Dendritic cell treated with granulocyte-macrophage colony-stimulating factor and Interleukin-4, amounts not matched to agents 40 ng/mL and 50 ng/mL, for 4 days (primary cell): ENCODE results near the gene NR1I2.
A peak's percentile ranks its signal among the peaks of the same experiment; 100 is the strongest.

Source experiments
- H3K27ac Mint-ChIP-seq: one replicate; pipeline ENCODE4 v1.8.0; 2022; ENCODE audit warnings: mild to moderate bottlenecking, mixed read lengths
- H3K27me3 Mint-ChIP-seq: one replicate; pipeline ENCODE4 v1.8.0; 2022; ENCODE audit warnings: mild to moderate bottlenecking, mixed read lengths
- H3K36me3 Mint-ChIP-seq: one replicate; pipeline ENCODE4 v1.8.0; 2022; ENCODE audit warnings: low read depth, mixed read lengths
- H3K4me1 Mint-ChIP-seq: one replicate; pipeline ENCODE4 v1.8.0; 2022; ENCODE audit warnings: low read depth, mixed read lengths
- H3K4me3 Mint-ChIP-seq: one replicate; pipeline ENCODE4 v1.8.0; 2022; ENCODE audit warnings: mild to moderate bottlenecking, moderate library complexity, mixed read lengths
- H3K9me3 Mint-ChIP-seq: one replicate; pipeline ENCODE4 v1.8.0; 2022; ENCODE audit warnings: mixed read lengths
- intact Hi-C: fragments of 100-400 bp; cut with micrococcal nuclease; formaldehyde crosslinking; loops from one replicate; pipeline ENCODE4 v1.15.0; 2022

Gene NR1I2

GRCh38 chr3:119818937-119819336, 37.0 kb downstream of the NR1I2 start:
- no peak overlapping the region for H3K27ac Mint-ChIP-seq
- H3K9me3 Mint-ChIP-seq, result no peaks in the 10 kb centered on the region
- H3K27me3 Mint-ChIP-seq, result no peaks in the 10 kb centered on the region
- no peak overlapping the region for H3K4me3 Mint-ChIP-seq
- H3K4me1 Mint-ChIP-seq, result peaks cover 11% of the 10 kb centered on the region
- peaks cover 6% of the 10 kb centered on the region for H3K36me3 Mint-ChIP-seq
- intact Hi-C loops, result no loop called here

GRCh38 chr3:119819806-119820205, 37.9 kb downstream of the NR1I2 start:
- Mint-ChIP-seq H3K36me3 (peaks cover 10% of the 10 kb centered on the region), H3K27ac (peak overlapping the region; percentile 44), H3K4me1 (peaks cover 11% of the 10 kb centered on the region), H3K9me3 (no peaks in the 10 kb centered on the region), H3K27me3 (no peaks in the 10 kb centered on the region), H3K4me3 (no peak overlapping the region)
- intact Hi-C loops, result no loop called here

- peaks cover 38% of the 10 kb centered on the region for H3K36me3 Mint-ChIP-seq
- intact Hi-C loops, result no loop called here
- no peaks in the 10 kb centered on the region for H3K4me1 Mint-ChIP-seq
- no peaks in the 10 kb centered on the region for H3K9me3 Mint-ChIP-seq
- no peak overlapping the region for H3K27ac Mint-ChIP-seq
- no peaks in the 10 kb centered on the region for H3K27me3 Mint-ChIP-seq
- H3K4me3 Mint-ChIP-seq, result no peak overlapping the region
Observed at GRCh38 chr3:119825820-119826219, 43.9 kb downstream of the NR1I2 start.

GRCh38 chr3:119826711-119827608, 45.1 kb downstream of the NR1I2 start:
- peaks cover 38% of the 10 kb centered on the region for H3K36me3 Mint-ChIP-seq

GRCh38 chr3:119829420-119829819, 47.5 kb downstream of the NR1I2 start:
- Mint-ChIP-seq H3K27ac (no peak overlapping the region), H3K4me1 (no peaks in the 10 kb centered on the region), H3K9me3 (no peaks in the 10 kb centered on the region), H3K36me3 (peaks cover 38% of the 10 kb centered on the region), H3K4me3 (no peak overlapping the region), H3K27me3 (no peaks in the 10 kb centered on the region)
- intact Hi-C loops, result no loop called here

More at GRCh38 chr3:119826711-119827608, 45.1 kb downstream of the NR1I2 start:
- intact Hi-C loops, result no loop called here
- Mint-ChIP-seq H3K4me1 (no peaks in the 10 kb centered on the region), H3K4me3 (no peak overlapping the region), H3K27me3 (no peaks in the 10 kb centered on the region), H3K9me3 (no peaks in the 10 kb centered on the region), H3K27ac (no peak overlapping the region)

GRCh38 chr3:119831022-119831421, 49.1 kb downstream of the NR1I2 start:
- no peaks in the 10 kb centered on the region for H3K9me3 Mint-ChIP-seq
- H3K36me3 Mint-ChIP-seq, result peaks cover 24% of the 10 kb centered on the region
- H3K27me3 Mint-ChIP-seq, result no peaks in the 10 kb centered on the region
- peaks cover 15% of the 10 kb centered on the region for H3K4me1 Mint-ChIP-seq
- H3K27ac Mint-ChIP-seq, result no peak overlapping the region
- intact Hi-C loops, result no loop called here
- no peak overlapping the region for H3K4me3 Mint-ChIP-seq

- no peak overlapping the region for H3K4me3 Mint-ChIP-seq
- H3K27ac Mint-ChIP-seq, result no peak overlapping the region
- no peaks in the 10 kb centered on the region for H3K27me3 Mint-ChIP-seq
- intact Hi-C loops, result no loop called here
- peaks cover 18% of the 10 kb centered on the region for H3K36me3 Mint-ChIP-seq
- peaks cover 15% of the 10 kb centered on the region for H3K4me1 Mint-ChIP-seq
- no peaks in the 10 kb centered on the region for H3K9me3 Mint-ChIP-seq
Observed at GRCh38 chr3:119831941-119832371, 50.1 kb downstream of the NR1I2 start.

- no peaks in the 10 kb centered on the region for H3K9me3 Mint-ChIP-seq
- H3K4me1 Mint-ChIP-seq, result peaks cover 15% of the 10 kb centered on the region
- H3K4me3 Mint-ChIP-seq, result no peak overlapping the region
- peaks cover 27% of the 10 kb centered on the region for H3K36me3 Mint-ChIP-seq
- H3K27ac Mint-ChIP-seq, result no peak overlapping the region
- intact Hi-C loops, result no loop called here
- H3K27me3 Mint-ChIP-seq, result no peaks in the 10 kb centered on the region
Observed at GRCh38 chr3:119834754-119835370, 53.0 kb downstream of the NR1I2 start.

GRCh38 chr3:119835556-119835955, 53.7 kb downstream of the NR1I2 start:
- Mint-ChIP-seq H3K4me3 (no peak overlapping the region), H3K36me3 (peaks cover 27% of the 10 kb centered on the region), H3K27ac (no peak overlapping the region), H3K4me1 (peaks cover 15% of the 10 kb centered on the region), H3K27me3 (no peaks in the 10 kb centered on the region), H3K9me3 (no peaks in the 10 kb centered on the region)
- intact Hi-C loops, result no loop called here

GRCh38 chr3:119841808-119842471, 60.0 kb downstream of the NR1I2 start:
- intact Hi-C loops, result no loop called here
- H3K4me1 Mint-ChIP-seq, result peaks cover 8% of the 10 kb centered on the region
- H3K27me3 Mint-ChIP-seq, result no peaks in the 10 kb centered on the region
- no peaks in the 10 kb centered on the region for H3K9me3 Mint-ChIP-seq
- no peak overlapping the region for H3K27ac Mint-ChIP-seq
- H3K4me3 Mint-ChIP-seq, result no peak overlapping the region
- H3K36me3 Mint-ChIP-seq, result peaks cover 48% of the 10 kb centered on the region

- Mint-ChIP-seq H3K4me1 (peaks cover 8% of the 10 kb centered on the region), H3K36me3 (peaks cover 48% of the 10 kb centered on the region), H3K4me3 (no peak overlapping the region), H3K27me3 (no peaks in the 10 kb centered on the region), H3K9me3 (no peaks in the 10 kb centered on the region), H3K27ac (no peak overlapping the region)
- intact Hi-C loops, result no loop called here
Observed at GRCh38 chr3:119849126-119849525, 67.2 kb downstream of the NR1I2 start.

GRCh38 chr3:119856695-119857094, 74.8 kb downstream of the NR1I2 start:
- Mint-ChIP-seq H3K27me3 (no peaks in the 10 kb centered on the region), H3K27ac (no peak overlapping the region), H3K9me3 (peaks cover 10% of the 10 kb centered on the region), H3K4me1 (no peaks in the 10 kb centered on the region), H3K36me3 (peaks cover 77% of the 10 kb centered on the region), H3K4me3 (no peak overlapping the region)
- intact Hi-C loops, result no loop called here

GRCh38 chr3:119858957-119859356, 77.1 kb downstream of the NR1I2 start:
- Mint-ChIP-seq H3K27ac (no peak overlapping the region), H3K4me1 (no peaks in the 10 kb centered on the region), H3K9me3 (peaks cover 10% of the 10 kb centered on the region), H3K4me3 (no peak overlapping the region), H3K36me3 (peaks cover 82% of the 10 kb centered on the region), H3K27me3 (no peaks in the 10 kb centered on the region)
- intact Hi-C loops, result no loop called here

- Mint-ChIP-seq H3K27ac (no peak overlapping the region), H3K4me3 (no peak overlapping the region), H3K9me3 (peaks cover 10% of the 10 kb centered on the region), H3K36me3 (peaks cover 76% of the 10 kb centered on the region), H3K27me3 (no peaks in the 10 kb centered on the region), H3K4me1 (no peaks in the 10 kb centered on the region)
- intact Hi-C loops, result no loop called here
Observed at GRCh38 chr3:119859728-119860127, 77.8 kb downstream of the NR1I2 start.
